Transverse colon (tissue), 4 donors: ENCODE measurements around the gene WDR83. TPM values are rescaled to one million over a fixed set of nuclear protein-coding genes. Genes with fewer than 3 reads are reported as not detected.
"Not testable (repeated sequence)": the region's sequence is repeated elsewhere in the genome, so short reads cannot be mapped to it uniquely, and the experiment has no call there.

Experiments used
- DNase-seq: peaks from one replicate; pipeline ENCODE4 v3.0.0-alpha.2; 2019
- H3K27ac ChIP-seq, 4 donors: fragments of 200-600 bp; sonication (generic); 2 replicates each; pipeline ENCODE4 v1.5.1; 2016 to 2018; ENCODE audit warnings: inconsistent platforms in 4 of 4
- H3K27me3 ChIP-seq: fragments of 200-600 bp; sonication (generic); 2 replicates; pipeline ENCODE4 v1.5.1; 2017; ENCODE audit warnings: inconsistent platforms
- H3K36me3 ChIP-seq, 4 donors: fragments of 200-600 bp; sonication (generic); 2 replicates each; pipeline ENCODE4 v1.5.1; 2017 to 2019; ENCODE audit warnings: inconsistent platforms in 4 of 4
- H3K4me1 ChIP-seq, 4 donors: fragments of 200-600 bp; sonication (generic); 2 replicates each; pipeline ENCODE4 v1.5.1; 2017 to 2020; ENCODE audit warnings: inconsistent platforms in 4 of 4
- H3K4me3 ChIP-seq, 4 donors: fragments of 200-600 bp; sonication (generic); 1 replicate in 1 of 4; 2 replicates in 3 of 4; pipeline versions ENCODE4 v1.5.1 to v1.6.1; 2017 to 2019; ENCODE audit warnings: inconsistent platforms in 4 of 4
- H3K9me3 ChIP-seq, 2 donors: fragments of 200-600 bp; sonication (generic); 2 replicates each; pipeline ENCODE4 v1.5.1; 2017 to 2019; ENCODE audit warnings: inconsistent platforms in 2 of 2
- CTCF ChIP-seq, 5 experiments: fragments of 200-600 bp in 3 of 5; fragments of 450-650 bp in 2 of 5; sonication (generic) in 3 of 5; IDR thresholded peaks; 1 replicate in 2 of 5; 2 replicates in 3 of 5; pipeline ENCODE4 v1.5.1; 2016 to 2017; ENCODE audit warnings: antibody characterized with exemption in 5 of 5, inconsistent platforms in 3 of 5, mild to moderate bottlenecking in 2 of 5, moderate library complexity in 1 of 5
- EP300 ChIP-seq: sonication (generic); formaldehyde crosslinking; IDR thresholded peaks from one replicate; pipeline ENCODE4 v1.6.1; 2017; ENCODE audit warnings: antibody characterized with exemption, low read depth
- POLR2A ChIP-seq: fragments of 450-650 bp; IDR thresholded peaks from one replicate; pipeline ENCODE4 v1.6.1; 2016; ENCODE audit warnings: antibody characterized with exemption, mild to moderate bottlenecking, moderate library complexity
- POLR2AphosphoS5 ChIP-seq, 3 donors: sonication (generic); formaldehyde crosslinking; IDR thresholded peaks; one replicate each; pipeline ENCODE4 v1.6.1; 2016; ENCODE audit warnings: antibody characterized with exemption in 3 of 3
- WGBS, 2 donors: methylation state at CpG; one replicate each; pipeline ENCODE4 v1.1.5; 2018; ENCODE audit warnings: low coverage in 1 of 2; 5-methylcytosine and 5-hydroxymethylcytosine counted together
- in situ Hi-C, 4 donors: fragments of 200-750 bp; cut with MboI; loops; one replicate each; pipeline versions ENCODE4 v1.15.0 to v1.15.1; 2017; ENCODE audit warnings: low sequenced_read_pairs in 3 of 4, low pct_ligation_motif_present in 1 of 4, low pct_unique_long_range_greater_than_20kb in 1 of 4
- intact Hi-C: fragments of 100-400 bp; cut with DNase I; formaldehyde crosslinking; loops from one replicate; pipeline ENCODE4 v1.15.1; 2023; ENCODE audit warnings: low total_unique reads
- total RNA-seq, 4 donors: library from RNA; depleted of rRNA; stranded (reverse); fragments of >200 nt; gene quantifications; one replicate each; pipeline ENCODE4 v1.1.0, GENCODE V29; 2016

The WDR83 gene
- total RNA-seq, 4 donors from 2014 or later = 7.6 to 36.3 (median 9.4) TPM; not detected in 1

- intact Hi-C loops (no loop called here), in situ Hi-C loops (no loop called here)
- WGBS, 2 donors = 87 to 93% methylated on average over 3 to 22 of the region's 22 CpGs
- Histone ChIP-seq H3K27me3 (no peaks in the 10 kb centered on the region), H3K4me3 (no peak overlapping the region), H3K36me3 (no peaks in the 10 kb centered on the region), H3K27ac (no peak overlapping the region), H3K9me3 (no peaks in the 10 kb centered on the region), H3K4me1 (peaks cover 0 to 6% (median 5%) of the 10 kb centered on the region in 4 donors)
- TF ChIP-seq CTCF (IDR thresholded peaks at IDR 0.05) (no peak), POLR2AphosphoS5 (IDR thresholded peaks at IDR 0.05) (no peak), POLR2A (no peak), EP300 (no peak)
- DNase-seq = no peak
Observed at GRCh38 chr19:12638611-12639182, 27.9 kb upstream of the WDR83 start.

GRCh38 chr19:12639901-12640613 is 26.6 kb upstream of the WDR83 start:
- WGBS, 2 donors = 12 to 18% methylated on average over 5 to 15 of the region's 39 CpGs

DNA sequence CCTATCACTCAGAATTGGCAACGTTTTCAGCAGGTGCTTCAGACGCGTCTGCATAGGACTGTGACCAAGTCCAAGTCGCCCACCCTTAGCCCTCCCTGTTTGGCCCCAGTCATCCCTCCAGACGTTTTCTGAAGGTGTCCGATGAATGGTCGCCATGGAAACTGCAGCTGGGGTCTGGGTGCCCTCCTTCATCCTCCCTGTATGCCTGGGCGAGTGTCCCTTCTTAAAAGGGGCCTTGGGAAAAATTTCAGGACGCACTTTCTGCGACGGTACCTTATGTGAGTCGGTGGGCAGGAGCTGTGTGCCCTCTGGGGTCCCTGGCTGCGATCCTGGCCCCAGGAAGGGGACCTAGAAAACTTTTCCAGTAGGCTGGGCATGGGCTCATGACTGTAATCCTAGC is 25.2 kb upstream of the WDR83 start:
- TF ChIP-seq EP300 (no peak), CTCF (IDR thresholded peaks at IDR 0.05) (no peak), POLR2AphosphoS5 (IDR thresholded peaks at IDR 0.05) (no peak), POLR2A (no peak)
- Histone ChIP-seq H3K27me3 (no peaks in the 10 kb centered on the region), H3K4me1 (peaks cover 0 to 6% (median 5%) of the 10 kb centered on the region in 4 donors), H3K27ac (no peak overlapping the region), H3K36me3 (no peaks in the 10 kb centered on the region), H3K9me3 (no peaks in the 10 kb centered on the region), H3K4me3 (no peak overlapping the region)
- no peak for DNase-seq
- intact Hi-C loops = no loop called here
- in situ Hi-C loops = no loop called here
- 76% methylated on average over 13 of the region's 13 CpGs; no CpG with 5 or more reads in 1 of the 2 donors for WGBS, 2 donors

More at GRCh38 chr19:12639901-12640613, 26.6 kb upstream of the WDR83 start:
- peak; percentile 87 for DNase-seq
- H3K4me3 ChIP-seq = peak overlapping the region in 2 of 4 donors; percentile 10 to 15
- no peaks in the 10 kb centered on the region for H3K27me3 ChIP-seq
- intact Hi-C loops (no loop called here), in situ Hi-C loops (no loop called here)
- no peaks in the 10 kb centered on the region for H3K9me3 ChIP-seq
- peaks cover 0 to 6% (median 5%) of the 10 kb centered on the region in 4 donors for H3K4me1 ChIP-seq
- no peaks in the 10 kb centered on the region for H3K36me3 ChIP-seq
- TF ChIP-seq CTCF (IDR thresholded peaks at IDR 0.05) (peak; percentile 71 to 81 (median 76)), POLR2AphosphoS5 (IDR thresholded peaks at IDR 0.05) (peak in 1 of 3 donors; percentile 9), POLR2A (no peak), EP300 (no peak)
- H3K27ac ChIP-seq = no peak overlapping the region

GRCh38 chr19:12642506-12642905 is 24.1 kb upstream of the WDR83 start:
- intact Hi-C loops (no loop called here), in situ Hi-C loops (no loop called here)
- Histone ChIP-seq H3K36me3 (no peaks in the 10 kb centered on the region), H3K9me3 (no peaks in the 10 kb centered on the region), H3K27ac (no peak overlapping the region), H3K4me1 (peaks cover 0 to 6% (median 5%) of the 10 kb centered on the region in 4 donors), H3K4me3 (no peak overlapping the region), H3K27me3 (no peaks in the 10 kb centered on the region)
- DNase-seq = no peak
- 97 to 98% methylated on average over 8 to 21 of the region's 26 CpGs for WGBS, 2 donors
- TF ChIP-seq POLR2A (no peak), POLR2AphosphoS5 (IDR thresholded peaks at IDR 0.05) (no peak), CTCF (IDR thresholded peaks at IDR 0.05) (no peak), EP300 (no peak)

DNA sequence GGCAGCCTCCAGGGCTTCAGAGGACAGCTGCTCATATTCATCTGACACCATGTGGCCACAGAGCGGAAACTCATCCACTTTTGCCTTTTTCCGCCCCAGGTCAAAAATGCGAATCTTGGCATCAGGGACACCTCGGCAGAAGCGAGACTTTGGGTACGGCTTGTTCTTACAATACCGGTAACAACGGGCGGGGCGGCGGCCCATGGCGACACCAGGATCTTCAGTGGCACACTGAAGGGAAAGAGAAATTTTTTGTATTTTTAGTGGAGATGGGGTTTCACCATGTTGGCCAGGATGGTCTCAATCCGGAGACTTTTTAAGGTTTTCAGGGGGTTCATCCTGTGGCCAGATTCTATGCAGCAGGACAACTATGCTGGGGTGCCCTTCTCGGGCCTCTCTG is 22.9 kb upstream of the WDR83 start:
- H3K4me3 ChIP-seq, H3K27me3 ChIP-seq, H3K9me3 ChIP-seq, DNase-seq, intact Hi-C loops, H3K27ac ChIP-seq, H3K36me3 ChIP-seq, in situ Hi-C loops: not testable (repeated sequence)
- peaks cover 3 to 17% (median 15%) of the 10 kb centered on the region in 4 donors for H3K4me1 ChIP-seq
- WGBS, 2 donors = 98 to 100% methylated on average over 2 to 14 of the region's 14 CpGs
